ENCODE results near the gene MOCS1.

Gene MOCS1

DNA sequence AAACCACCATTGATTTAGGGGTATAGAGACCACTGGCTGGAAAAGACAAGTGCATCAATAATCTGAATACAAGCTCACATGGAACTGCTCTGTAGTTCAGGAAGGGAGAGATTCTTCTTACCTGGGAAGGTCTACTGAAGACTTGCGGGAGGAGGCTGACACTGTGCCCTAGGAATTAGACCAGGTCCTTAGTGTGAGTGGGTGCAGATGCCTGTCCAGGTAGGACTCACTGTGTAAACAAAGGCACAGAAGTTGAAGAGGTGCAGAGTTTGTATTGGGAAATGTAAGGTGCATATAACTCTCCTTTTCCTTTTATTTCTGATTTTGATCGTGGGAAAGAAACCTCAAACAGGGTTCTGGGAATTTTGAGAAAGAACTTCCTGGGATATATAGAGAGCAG lies 75.2 kb downstream of the MOCS1 start:
- TF ChIP-seq, protein P1, sequence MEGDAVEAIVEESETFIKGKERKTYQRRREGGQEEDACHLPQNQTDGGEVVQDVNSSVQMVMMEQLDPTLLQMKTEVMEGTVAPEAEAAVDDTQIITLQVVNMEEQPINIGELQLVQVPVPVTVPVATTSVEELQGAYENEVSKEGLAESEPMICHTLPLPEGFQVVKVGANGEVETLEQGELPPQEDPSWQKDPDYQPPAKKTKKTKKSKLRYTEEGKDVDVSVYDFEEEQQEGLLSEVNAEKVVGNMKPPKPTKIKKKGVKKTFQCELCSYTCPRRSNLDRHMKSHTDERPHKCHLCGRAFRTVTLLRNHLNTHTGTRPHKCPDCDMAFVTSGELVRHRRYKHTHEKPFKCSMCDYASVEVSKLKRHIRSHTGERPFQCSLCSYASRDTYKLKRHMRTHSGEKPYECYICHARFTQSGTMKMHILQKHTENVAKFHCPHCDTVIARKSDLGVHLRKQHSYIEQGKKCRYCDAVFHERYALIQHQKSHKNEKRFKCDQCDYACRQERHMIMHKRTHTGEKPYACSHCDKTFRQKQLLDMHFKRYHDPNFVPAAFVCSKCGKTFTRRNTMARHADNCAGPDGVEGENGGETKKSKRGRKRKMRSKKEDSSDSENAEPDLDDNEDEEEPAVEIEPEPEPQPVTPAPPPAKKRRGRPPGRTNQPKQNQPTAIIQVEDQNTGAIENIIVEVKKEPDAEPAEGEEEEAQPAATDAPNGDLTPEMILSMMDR (IDR thresholded peaks at IDR 0.05; ENCODE audit: insufficient read depth, low read depth, low read length, missing control alignments): no peak
- H3K4me3 ChIP-seq (ENCODE audit: low read depth, low read length): no peak overlapping the region
- DNase-seq (ENCODE audit: low read depth): no peak

DNA sequence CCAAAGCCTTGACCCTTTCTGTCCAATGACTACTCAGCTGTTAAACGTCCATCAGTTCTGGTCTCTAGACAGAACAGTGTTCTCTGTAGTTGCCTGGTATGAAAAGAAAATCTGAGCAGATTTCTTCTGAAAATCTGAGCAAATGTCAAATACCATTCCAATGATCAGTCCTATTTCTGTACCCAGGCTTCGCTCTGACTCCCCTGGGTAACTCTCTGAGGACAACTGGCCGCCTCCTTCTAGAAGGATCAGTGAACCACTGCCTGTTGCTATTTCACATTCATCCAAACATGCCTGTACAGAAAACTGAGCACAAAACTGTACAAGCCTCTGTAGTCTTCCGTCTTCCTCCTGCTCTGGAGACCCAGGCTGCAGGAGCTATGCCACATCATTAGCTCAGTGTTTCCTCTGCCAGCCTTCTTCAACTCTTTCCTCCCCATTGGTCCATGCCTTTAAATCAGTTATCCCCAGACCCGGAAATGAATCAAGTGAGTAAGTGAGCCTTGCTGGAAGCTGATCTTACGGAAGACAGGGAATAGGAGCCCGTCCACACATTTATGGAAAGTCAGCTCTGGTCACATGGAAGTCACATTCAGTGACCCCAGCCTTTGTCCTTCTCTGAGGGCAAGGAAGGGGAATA lies 78.8 kb downstream of the MOCS1 start:
- TF ChIP-seq, protein P1 (IDR thresholded peaks at IDR 0.05; ENCODE audit: insufficient read depth, low read depth, low read length, missing control alignments): no peak
- H3K4me3 ChIP-seq (ENCODE audit: low read depth, low read length): no peak overlapping the region
- no peak for DNase-seq (ENCODE audit: low read depth)
